ENCODE measurements around the gene INTS15.
A peak's percentile ranks its signal among the peaks of the same experiment; 100 is the strongest.

INTS15 gene

GRCh38 chr7:6613706-6614105 lies 23.9 kb downstream of the INTS15 start:
- Histone ChIP-seq H3K4me2 (ENCODE audit: insufficient read depth, low read length) (no peak overlapping the region), H3K36me3 (ENCODE audit: insufficient read depth, low read length) (no peaks in the 10 kb centered on the region; the same call in 1 of the 2 replicates), H4K20me1 (ENCODE audit: insufficient read depth, low read length) (peaks cover 4% of the 10 kb centered on the region; the same call in 1 of the 2 replicates), H2AFZ (ENCODE audit: low read depth, low read length) (no peak overlapping the region), H3K27ac (ENCODE audit: low read length) (no peak overlapping the region), H3K4me1 (ENCODE audit: insufficient read depth, low read length) (peaks cover 11% of the 10 kb centered on the region), H3K27me3 (ENCODE audit: insufficient read depth, low read length, poor library complexity) (peaks cover 21% of the 10 kb centered on the region), H3K9ac (ENCODE audit: low read depth, low read length) (no peak overlapping the region), H3K4me3 (ENCODE audit: low read depth in 1 of 2, low read length in 2 of 2) (no peak overlapping the region), H3K9me3 (ENCODE audit: insufficient read depth, low read length, severe bottlenecking) (no peaks in the 10 kb centered on the region), H3K79me2 (ENCODE audit: insufficient read depth, low read length) (no peaks in the 10 kb centered on the region)
- DNase-seq (no peak), ATAC-seq (ENCODE audit: insufficient read depth, low read depth) (no peak)
- TF ChIP-seq EZH2 (IDR thresholded peaks at IDR 0.05; ENCODE audit: borderline replicate concordance, low read depth, low read length, severe bottlenecking) (no peak), CTCF (IDR thresholded peaks at IDR 0.05; ENCODE audit: borderline replicate concordance, extremely low read depth, low read length, poor library complexity, severe bottlenecking) (no peak)

- H3K36me3 ChIP-seq (ENCODE audit: insufficient read depth, low read length) = no peaks in the 10 kb centered on the region
- peak; percentile 60 for ATAC-seq (ENCODE audit: insufficient read depth, low read depth)
- no peak within 1 kb of the TSS for H3K27ac ChIP-seq (ENCODE audit: low read length)
- H3K4me2 ChIP-seq (ENCODE audit: insufficient read depth, low read length) = peak within 1 kb of the TSS; percentile 76
- H4K20me1 ChIP-seq (ENCODE audit: insufficient read depth, low read length) = peaks cover 4% of the 10 kb centered on the region; the same call in 1 of the 2 replicates
- TF ChIP-seq EZH2 (IDR thresholded peaks at IDR 0.05; ENCODE audit: borderline replicate concordance, low read depth, low read length, severe bottlenecking) (no peak), CTCF (IDR thresholded peaks at IDR 0.05; ENCODE audit: borderline replicate concordance, extremely low read depth, low read length, poor library complexity, severe bottlenecking) (no peak)
- peak within 1 kb of the TSS; percentile 57 for H2AFZ ChIP-seq (ENCODE audit: low read depth, low read length)
- H3K4me3 ChIP-seq (ENCODE audit: low read depth in 1 of 2, low read length in 2 of 2) = peak within 1 kb of the TSS in 1 of 2 experiments; percentile 59; a peak in 2 of 4 replicates
- peak within 1 kb of the TSS; percentile 50; the same call in 1 of the 2 replicates for H3K9ac ChIP-seq (ENCODE audit: low read depth, low read length)
- no peak for DNase-seq
- H3K4me1 ChIP-seq (ENCODE audit: insufficient read depth, low read length) = peaks cover 11% of the 10 kb centered on the region
- peaks cover 21% of the 10 kb centered on the region for H3K27me3 ChIP-seq (ENCODE audit: insufficient read depth, low read length, poor library complexity)
- no peaks in the 10 kb centered on the region for H3K79me2 ChIP-seq (ENCODE audit: insufficient read depth, low read length)
- no peaks in the 10 kb centered on the region for H3K9me3 ChIP-seq (ENCODE audit: insufficient read depth, low read length, severe bottlenecking)
These were observed 25.3 kb downstream of the INTS15 start, which contains the start of gene ZNF853 for GRCh38 chr7:6614953-6615722. ZNF853 (plus strand) TSS chr7:6615610; CDS start chr7:6616175, 565 bp downstream.

- ATAC-seq (ENCODE audit: insufficient read depth, low read depth) = no peak
- Histone ChIP-seq H3K79me2 (ENCODE audit: insufficient read depth, low read length) (no peaks in the 10 kb centered on the region), H3K4me2 (ENCODE audit: insufficient read depth, low read length) (peak overlapping the region; percentile 46), H3K9ac (ENCODE audit: low read depth, low read length) (peak overlapping the region; percentile 40; the same call in 1 of the 2 replicates), H3K36me3 (ENCODE audit: insufficient read depth, low read length) (no peaks in the 10 kb centered on the region), H3K4me3 (ENCODE audit: low read depth in 1 of 2, low read length in 2 of 2) (peak overlapping the region in 1 of 2 experiments; percentile 32; a peak in 1 of 4 replicates), H3K9me3 (ENCODE audit: insufficient read depth, low read length, severe bottlenecking) (no peaks in the 10 kb centered on the region), H3K27ac (ENCODE audit: low read length) (no peak overlapping the region), H4K20me1 (ENCODE audit: insufficient read depth, low read length) (peaks cover 4% of the 10 kb centered on the region; the same call in 1 of the 2 replicates), H3K4me1 (ENCODE audit: insufficient read depth, low read length) (peaks cover 11% of the 10 kb centered on the region), H2AFZ (ENCODE audit: low read depth, low read length) (no peak overlapping the region), H3K27me3 (ENCODE audit: insufficient read depth, low read length, poor library complexity) (peaks cover 21% of the 10 kb centered on the region)
- DNase-seq = no peak
- TF ChIP-seq CTCF (IDR thresholded peaks at IDR 0.05; ENCODE audit: borderline replicate concordance, extremely low read depth, low read length, poor library complexity, severe bottlenecking) (no peak), EZH2 (IDR thresholded peaks at IDR 0.05; ENCODE audit: borderline replicate concordance, low read depth, low read length, severe bottlenecking) (no peak)
These were observed 26.1 kb downstream of the INTS15 start for GRCh38 chr7:6615723-6616555.

All from DND-41 (cell line).